Epithelial cell of prostate (primary cell): ENCODE data around the gene CROCC2.
A peak's percentile ranks its signal among the peaks of the same experiment; 100 is the strongest.

Experiments used
- DNase-seq: peaks from one replicate; pipeline ENCODE4 v3.0.0-alpha.2; 2011; ENCODE audit warnings: low read depth, low spot score
- H3K27ac ChIP-seq: fragments of 450-650 bp; 2 replicates; pipeline ENCODE4 v1.5.1; 2017; ENCODE audit warnings: mild to moderate bottlenecking

Gene CROCC2

GRCh38 chr2:240981871-240982800 lies 76.0 kb downstream of the CROCC2 start:
- no peak overlapping the region for H3K27ac ChIP-seq
- DNase-seq: no peak

- no peak overlapping the region for H3K27ac ChIP-seq
- DNase-seq: no peak
Observed at GRCh38 chr2:240982821-240983281, 76.7 kb downstream of the CROCC2 start.

- DNase-seq: peak; percentile 20
- no peak overlapping the region for H3K27ac ChIP-seq
Observed at GRCh38 chr2:240983361-240983995, 77.3 kb downstream of the CROCC2 start.

GRCh38 chr2:240983996-240984498 lies 77.9 kb downstream of the CROCC2 start:
- H3K27ac ChIP-seq: no peak overlapping the region
- DNase-seq: no peak

- no peak for DNase-seq
- no peak overlapping the region for H3K27ac ChIP-seq
Observed at GRCh38 chr2:240985881-240986786, 80.0 kb downstream of the CROCC2 start.

- no peak overlapping the region for H3K27ac ChIP-seq
- DNase-seq: no peak
Observed at GRCh38 chr2:240986787-240987411, 80.8 kb downstream of the CROCC2 start.

GRCh38 chr2:240987588-240987987 lies 81.5 kb downstream of the CROCC2 start:
- no peak overlapping the region for H3K27ac ChIP-seq
- DNase-seq: no peak

GRCh38 chr2:240988146-240988545 lies 82.0 kb downstream of the CROCC2 start:
- DNase-seq: no peak
- no peak overlapping the region for H3K27ac ChIP-seq

- no peak for DNase-seq
- no peak overlapping the region for H3K27ac ChIP-seq
Observed at GRCh38 chr2:240988571-240989271, 82.6 kb downstream of the CROCC2 start.

- DNase-seq: no peak
- no peak overlapping the region for H3K27ac ChIP-seq
Observed at GRCh38 chr2:240989451-240990265, 83.5 kb downstream of the CROCC2 start.

GRCh38 chr2:240990266-240990529 lies 84.1 kb downstream of the CROCC2 start:
- no peak for DNase-seq

GRCh38 chr2:240990726-240991377 lies 84.7 kb downstream of the CROCC2 start:
- DNase-seq: no peak
- H3K27ac ChIP-seq: no peak overlapping the region

More at GRCh38 chr2:240990266-240990529, 84.1 kb downstream of the CROCC2 start:
- H3K27ac ChIP-seq: no peak overlapping the region

- H3K27ac ChIP-seq: no peak overlapping the region
- peak; percentile 64 for DNase-seq
Observed at GRCh38 chr2:240991378-240992263, 85.5 kb downstream of the CROCC2 start.

GRCh38 chr2:240992572-240993291 lies 86.6 kb downstream of the CROCC2 start:
- no peak overlapping the region for H3K27ac ChIP-seq
- no peak for DNase-seq

GRCh38 chr2:240993446-240994170 lies 87.5 kb downstream of the CROCC2 start:
- no peak for DNase-seq

More at GRCh38 chr2:240993446-240994170, 87.5 kb downstream of the CROCC2 start:
- H3K27ac ChIP-seq: no peak overlapping the region
